ENCODE results near the gene CAMK1D. TPM values are rescaled to one million over a fixed set of nuclear protein-coding genes. Genes with fewer than 3 reads are reported as not detected.

The CAMK1D gene
- total and polyA plus RNA-seq, 2 of the 4 experiments (the other 2 are of a cell fraction) = 5.0 to 5.3 TPM

DNA sequence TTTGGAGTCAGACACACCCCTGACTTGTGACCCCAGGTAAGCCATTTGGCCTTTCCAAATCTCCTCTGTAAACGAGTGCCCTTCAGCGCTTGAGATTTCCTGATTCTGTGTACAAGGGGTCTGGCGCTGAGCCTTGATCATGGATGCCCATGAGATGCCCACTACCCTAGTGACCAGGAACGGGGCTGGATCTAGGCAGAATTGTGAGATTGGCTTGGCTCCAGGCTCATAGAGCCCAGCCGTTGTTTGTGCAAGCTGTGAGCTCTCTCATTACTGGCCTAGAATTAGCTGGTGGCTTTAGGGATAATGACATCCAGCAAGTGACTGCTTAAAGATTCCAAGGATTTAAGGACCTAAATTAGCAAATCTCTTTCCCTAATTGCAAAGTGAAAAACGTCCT, 84.9 kb downstream of the CAMK1D start:
- H2AK9ac ChIP-seq (replicated peaks; ENCODE audit: low read depth, low read length, poor library complexity) = no peak overlapping the region
- no peak overlapping the region for H3K56ac ChIP-seq (ENCODE audit: extremely low read depth, insufficient read depth, low read length)
- no peak overlapping the region for H3K23ac ChIP-seq (ENCODE audit: low read depth, low read length)
- H4K5ac ChIP-seq (ENCODE audit: low read depth, low read length) = no peak overlapping the region
- BruUV-seq (replicated peaks) = no TSS peak
- no peak for ATAC-seq (ENCODE audit: low read depth)
- dilution Hi-C loops (cut with HindIII; ENCODE audit: low sequenced_read_pairs, unreplicated experiment) = no loop called here
- DNase-seq = no peak
- no peak overlapping the region for H3K4me3 ChIP-seq (ENCODE audit: insufficient read depth, low read depth, low read length)
- no peak overlapping the region for H2BK20ac ChIP-seq (ENCODE audit: low read depth, low read length)
- no peak overlapping the region for H4K8ac ChIP-seq (ENCODE audit: low read depth in 2 of 2, low read length in 2 of 2)
- H2BK120ac ChIP-seq (ENCODE audit: low read depth, low read length) = no peak overlapping the region
- no peak overlapping the region for H4K91ac ChIP-seq (ENCODE audit: insufficient read depth, low read depth, low read length)
- H3K9ac ChIP-seq (ENCODE audit: low read depth, low read length) = no peak overlapping the region
- no peak overlapping the region for H3K4me2 ChIP-seq (ENCODE audit: low read depth, low read length)
- H3K9me1 ChIP-seq (ENCODE audit: insufficient read depth, low read length) = no peaks in the 10 kb centered on the region
- no peak overlapping the region for H3K4ac ChIP-seq (ENCODE audit: low read depth, low read length)
- H3K79me1 ChIP-seq (ENCODE audit: low read depth in 1 of 2, low read length in 2 of 2) = no peaks in the 10 kb centered on the region
- intact Hi-C loops (cut with micrococcal nuclease) = no loop called here
- in situ Hi-C loops (cut with MboI; ENCODE audit: low sequenced_read_pairs) = no loop called here
- CTCF ChIA-PET = no interaction called here
- no peaks in the 10 kb centered on the region for H3K9me3 ChIP-seq (ENCODE audit: control insufficient read depth, insufficient read depth, low read length)
- no peak overlapping the region for H3K27ac ChIP-seq (ENCODE audit: insufficient read depth, low read length)
- H3K27me3 ChIP-seq (ENCODE audit: control insufficient read depth, insufficient read depth, low read length) = peaks cover 24% of the 10 kb centered on the region
- no peak overlapping the region for H2AK5ac ChIP-seq (ENCODE audit: low read depth, low read length)
- no peak overlapping the region for H3K18ac ChIP-seq (ENCODE audit: low read depth, low read length)
- POLR2A ChIA-PET (ENCODE audit: unreplicated experiment) = no interaction called here
- 60% methylated on average over 1 of the region's 6 CpGs; no CpG with 5 or more reads in 1 of the 2 experiments for WGBS, 2 experiments (ENCODE audit: extremely low coverage in 2 of 2, insufficient read length in 1 of 2)
- H4K20me1 ChIP-seq (ENCODE audit: insufficient read depth, low read length) = peaks cover 6% of the 10 kb centered on the region; the same call in 1 of the 2 replicates
- no peaks in the 10 kb centered on the region for H3K4me1 ChIP-seq (ENCODE audit: control insufficient read depth, insufficient read depth, low read length)
- H2AFZ ChIP-seq (replicated peaks; ENCODE audit: low read length, poor library complexity) = no peak overlapping the region
- H3K36me3 ChIP-seq (ENCODE audit: control insufficient read depth, insufficient read depth, low read length) = no peaks in the 10 kb centered on the region
- H2BK15ac ChIP-seq (ENCODE audit: low read depth, low read length) = no peak overlapping the region
- no peak overlapping the region for H2BK5ac ChIP-seq (ENCODE audit: low read depth, low read length, poor library complexity, severe bottlenecking)
- H3K14ac ChIP-seq (replicated peaks; ENCODE audit: low read depth, low read length) = no peak overlapping the region
- TF ChIP-seq BHLHE40 (IDR thresholded peaks at IDR 0.05; ENCODE audit: low read depth, low read length) (no peak), CHD1 (IDR thresholded peaks at IDR 0.05; ENCODE audit: low read depth, low read length) (no peak), RFX5 (IDR thresholded peaks at IDR 0.05; ENCODE audit: low read depth, low read length) (no peak), CEBPB (IDR thresholded peaks at IDR 0.05; ENCODE audit: low read depth, low read length) (no peak), NFE2L2 (IDR thresholded peaks at IDR 0.05; ENCODE audit: low read depth, low read length) (no peak), MXI1 (IDR thresholded peaks at IDR 0.05; ENCODE audit: borderline replicate concordance, low read depth, low read length) (no peak), MAZ (IDR thresholded peaks at IDR 0.05; ENCODE audit: borderline replicate concordance, low read depth, low read length) (no peak), RCOR1 (IDR thresholded peaks at IDR 0.05; ENCODE audit: insufficient replicate concordance, low read length) (no peak), RAD21 (IDR thresholded peaks at IDR 0.05; ENCODE audit: low read length) (no peak), SMC3 (IDR thresholded peaks at IDR 0.05; ENCODE audit: low read depth, low read length) (no peak), MAFK (IDR thresholded peaks at IDR 0.05; ENCODE audit: low read depth, low read length) (no peak)
- TF ChIP-seq, protein P1, sequence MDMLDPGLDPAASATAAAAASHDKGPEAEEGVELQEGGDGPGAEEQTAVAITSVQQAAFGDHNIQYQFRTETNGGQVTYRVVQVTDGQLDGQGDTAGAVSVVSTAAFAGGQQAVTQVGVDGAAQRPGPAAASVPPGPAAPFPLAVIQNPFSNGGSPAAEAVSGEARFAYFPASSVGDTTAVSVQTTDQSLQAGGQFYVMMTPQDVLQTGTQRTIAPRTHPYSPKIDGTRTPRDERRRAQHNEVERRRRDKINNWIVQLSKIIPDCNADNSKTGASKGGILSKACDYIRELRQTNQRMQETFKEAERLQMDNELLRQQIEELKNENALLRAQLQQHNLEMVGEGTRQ (IDR thresholded peaks at IDR 0.05; ENCODE audit: low read depth, low read length) = no peak
- TF ChIP-seq, protein P2, sequence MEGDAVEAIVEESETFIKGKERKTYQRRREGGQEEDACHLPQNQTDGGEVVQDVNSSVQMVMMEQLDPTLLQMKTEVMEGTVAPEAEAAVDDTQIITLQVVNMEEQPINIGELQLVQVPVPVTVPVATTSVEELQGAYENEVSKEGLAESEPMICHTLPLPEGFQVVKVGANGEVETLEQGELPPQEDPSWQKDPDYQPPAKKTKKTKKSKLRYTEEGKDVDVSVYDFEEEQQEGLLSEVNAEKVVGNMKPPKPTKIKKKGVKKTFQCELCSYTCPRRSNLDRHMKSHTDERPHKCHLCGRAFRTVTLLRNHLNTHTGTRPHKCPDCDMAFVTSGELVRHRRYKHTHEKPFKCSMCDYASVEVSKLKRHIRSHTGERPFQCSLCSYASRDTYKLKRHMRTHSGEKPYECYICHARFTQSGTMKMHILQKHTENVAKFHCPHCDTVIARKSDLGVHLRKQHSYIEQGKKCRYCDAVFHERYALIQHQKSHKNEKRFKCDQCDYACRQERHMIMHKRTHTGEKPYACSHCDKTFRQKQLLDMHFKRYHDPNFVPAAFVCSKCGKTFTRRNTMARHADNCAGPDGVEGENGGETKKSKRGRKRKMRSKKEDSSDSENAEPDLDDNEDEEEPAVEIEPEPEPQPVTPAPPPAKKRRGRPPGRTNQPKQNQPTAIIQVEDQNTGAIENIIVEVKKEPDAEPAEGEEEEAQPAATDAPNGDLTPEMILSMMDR (conservative IDR thresholded peaks at IDR 0.05; ENCODE audit: low read depth, low read length) = no peak
- TF ChIP-seq, protein P3, sequence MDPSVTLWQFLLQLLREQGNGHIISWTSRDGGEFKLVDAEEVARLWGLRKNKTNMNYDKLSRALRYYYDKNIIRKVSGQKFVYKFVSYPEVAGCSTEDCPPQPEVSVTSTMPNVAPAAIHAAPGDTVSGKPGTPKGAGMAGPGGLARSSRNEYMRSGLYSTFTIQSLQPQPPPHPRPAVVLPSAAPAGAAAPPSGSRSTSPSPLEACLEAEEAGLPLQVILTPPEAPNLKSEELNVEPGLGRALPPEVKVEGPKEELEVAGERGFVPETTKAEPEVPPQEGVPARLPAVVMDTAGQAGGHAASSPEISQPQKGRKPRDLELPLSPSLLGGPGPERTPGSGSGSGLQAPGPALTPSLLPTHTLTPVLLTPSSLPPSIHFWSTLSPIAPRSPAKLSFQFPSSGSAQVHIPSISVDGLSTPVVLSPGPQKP (IDR thresholded peaks at IDR 0.05; ENCODE audit: borderline replicate concordance, low read depth, low read length) = no peak

Data from IMR-90 (cell line).